Spleen (tissue), 11 donors: ENCODE measurements around the gene ZEB1. TPM values are rescaled to one million over a fixed set of nuclear protein-coding genes. Genes with fewer than 3 reads are reported as not detected.
"Not testable (repeated sequence)": the region's sequence is repeated elsewhere in the genome, so short reads cannot be mapped to it uniquely, and the experiment has no call there.

Source experiments
- DNase-seq: peaks from one replicate; pipeline ENCODE4 v3.0.0-alpha.2; 2020
- H3K27ac ChIP-seq, 8 donors: fragments of 200-600 bp; sonication (generic) in 7 of 8; 1 replicate in 4 of 8; 2 replicates in 4 of 8; pipeline versions ENCODE4 v1.5.0 to v1.8.0; 2016 to 2021; ENCODE audit warnings: inconsistent platforms in 4 of 8, mild to moderate bottlenecking in 4 of 8, moderate library complexity in 1 of 8
- H3K27me3 ChIP-seq, 7 donors: fragments of 200-600 bp; sonication (generic) in 6 of 7; replicated peaks in 1 of 7; 1 replicate in 4 of 7; 2 replicates in 3 of 7; pipeline versions ENCODE4 v1.5.0 to v1.8.0; 2016 to 2021; ENCODE audit warnings: inconsistent platforms in 3 of 7, mild to moderate bottlenecking in 1 of 7
- H3K36me3 ChIP-seq, 6 donors: fragments of 200-600 bp; sonication (generic) in 5 of 6; 1 replicate in 4 of 6; 2 replicates in 2 of 6; pipeline versions ENCODE4 v1.5.0 to v1.8.0; 2016 to 2021; ENCODE audit warnings: inconsistent platforms in 2 of 6
- H3K4me1 ChIP-seq, 6 donors: fragments of 200-600 bp; sonication (generic) in 5 of 6; 1 replicate in 3 of 6; 2 replicates in 3 of 6; pipeline versions ENCODE4 v1.5.0 to v1.8.0; 2016 to 2021; ENCODE audit warnings: inconsistent platforms in 3 of 6
- H3K4me3 ChIP-seq, 8 donors: fragments of 200-600 bp; sonication (generic) in 7 of 8; 1 replicate in 4 of 8; 2 replicates in 4 of 8; pipeline versions ENCODE4 v1.5.0 to v1.8.0; 2016 to 2021; ENCODE audit warnings: inconsistent platforms in 4 of 8, mild to moderate bottlenecking in 4 of 8, moderate library complexity in 2 of 8
- H3K9me3 ChIP-seq, 8 donors: fragments of 200-600 bp; sonication (generic) in 7 of 8; 1 replicate in 4 of 8; 2 replicates in 4 of 8; pipeline versions ENCODE4 v1.5.0 to v1.8.0; 2016 to 2021; ENCODE audit warnings: inconsistent platforms in 4 of 8
- CTCF ChIP-seq, 11 experiments: fragments of 200-600 bp in 7 of 11; fragments of 450-650 bp in 4 of 11; sonication (generic) in 4 of 11; IDR thresholded peaks in 8 of 11; conservative IDR thresholded peaks in 3 of 11; 1 replicate in 7 of 11; 2 replicates in 4 of 11; pipeline versions ENCODE4 v1.4.0 to v1.8.0; 2016 to 2021; ENCODE audit warnings: antibody characterized with exemption in 11 of 11, inconsistent platforms in 4 of 11, mild to moderate bottlenecking in 1 of 11
- POLR2A ChIP-seq, 3 donors: fragments of 450-650 bp; IDR thresholded peaks; one replicate each; pipeline ENCODE4 v1.5.1; 2017; ENCODE audit warnings: antibody characterized with exemption in 3 of 3, mild to moderate bottlenecking in 1 of 3
- POLR2AphosphoS5 ChIP-seq, 3 donors: sonication (generic); formaldehyde crosslinking; IDR thresholded peaks; one replicate each; pipeline ENCODE4 v1.5.1; 2017; ENCODE audit warnings: antibody characterized with exemption in 3 of 3
- WGBS, 5 donors: extraction: QIAGEN DNeasy Blood & Tissue Kit in 3 of 5; methylation state at CpG; one replicate each; pipeline versions ENCODE4 v1.1.5 to v1.1.7; 2013 to 2018; 5-methylcytosine and 5-hydroxymethylcytosine counted together
- intact Hi-C: fragments of 100-400 bp; cut with DNase I; formaldehyde crosslinking; loops from one replicate; pipeline ENCODE4 v1.15.0; 2023; ENCODE audit warnings: low total_unique reads
- polyA plus RNA-seq, 3 donors: library from polyadenylated mRNA; stranded (reverse); fragments of 200-250 nt; gene quantifications; one replicate each; pipeline ENCODE4 v1.2.1, GENCODE V29; 2013
- total RNA-seq, 7 donors: library from RNA; depleted of rRNA in 3 of 7; stranded (reverse); fragments of >200 nt in 3 of 7; fragmentation: NEBNext Ultra II Directional in 4 of 7; extraction: Animal tissue kit (Norgen Biotek cat#: 25700) in 4 of 7; gene quantifications; one replicate each; pipeline versions ENCODE4 v1.1.0 to v1.2.1, GENCODE V29; 2016 to 2021
- donor health status: healthy with polysubstance abuse.
- donor health status: DM: no; HTN: no; CAD: no; lungs with moderate emphysema.
- donor health status: DM: no; HTN: no; CAD: no.
- donor health status: Bipolar disorder and iron deficiency.
- donor health status: healthy.
- donor health status: DM: no; HTN: no; CAD: no.
- donor health status: DM: yes; HTN: yes; CAD: no.

The ZEB1 gene
- total and polyA plus RNA-seq, 10 donors, result 6.6 to 51.8 (median 44.6) TPM

GRCh38 chr10:31353574-31353973 is 34.6 kb downstream of the ZEB1 start:
- H3K36me3 ChIP-seq, result no peaks in the 10 kb centered on the region
- H3K9me3 ChIP-seq, result no peaks in the 10 kb centered on the region
- H3K4me3 ChIP-seq, result no peak overlapping the region
- no peak for DNase-seq
- no peaks in the 10 kb centered on the region for H3K27me3 ChIP-seq
- peaks cover 0 to 53% (median 12%) of the 10 kb centered on the region in 6 donors for H3K4me1 ChIP-seq
- no peak overlapping the region for H3K27ac ChIP-seq
- TF ChIP-seq POLR2A (IDR thresholded peaks at IDR 0.05) (no peak), CTCF (IDR thresholded peaks at IDR 0.05 in 8 of 11, conservative IDR thresholded peaks at IDR 0.05 in 3 of 11) (peak in 1 of 11 experiments; percentile 14), POLR2AphosphoS5 (IDR thresholded peaks at IDR 0.05) (no peak)
- intact Hi-C loops, result no loop called here

GRCh38 chr10:31358688-31359330 is 39.8 kb downstream of the ZEB1 start:
- H3K27me3 ChIP-seq, result no peaks in the 10 kb centered on the region
- intact Hi-C loops, result no loop called here
- TF ChIP-seq POLR2AphosphoS5 (IDR thresholded peaks at IDR 0.05) (no peak), POLR2A (IDR thresholded peaks at IDR 0.05) (no peak), CTCF (IDR thresholded peaks at IDR 0.05 in 8 of 11, conservative IDR thresholded peaks at IDR 0.05 in 3 of 11) (no peak)
- H3K36me3 ChIP-seq, result peaks cover 0 to 32% (median 5%) of the 10 kb centered on the region in 6 donors
- WGBS, 5 donors, result 70 to 89% (median 83%) methylated on average over 1 of the region's 1 CpG
- H3K27ac ChIP-seq, result no peak overlapping the region
- no peak for DNase-seq
- H3K4me3 ChIP-seq, result no peak overlapping the region
- peaks cover 0 to 33% (median 0%) of the 10 kb centered on the region in 6 donors for H3K4me1 ChIP-seq
- peaks cover 0 to 17% (median 9%) of the 10 kb centered on the region in 8 donors for H3K9me3 ChIP-seq

- no peak overlapping the region for H3K4me3 ChIP-seq
- peaks cover 0 to 26% (median 0%) of the 10 kb centered on the region in 6 donors for H3K4me1 ChIP-seq
- no peak overlapping the region for H3K27ac ChIP-seq
- H3K36me3 ChIP-seq, result peaks cover 0 to 38% (median 5%) of the 10 kb centered on the region in 6 donors
- DNase-seq, result no peak
- WGBS, 5 donors, result 80 to 90% (median 81%) methylated on average over 1 of the region's 1 CpG
- intact Hi-C loops, result no loop called here
- peaks cover 0 to 17% (median 9%) of the 10 kb centered on the region in 8 donors for H3K9me3 ChIP-seq
- no peaks in the 10 kb centered on the region for H3K27me3 ChIP-seq
- TF ChIP-seq POLR2A (IDR thresholded peaks at IDR 0.05), result no peak
- TF ChIP-seq POLR2AphosphoS5 (IDR thresholded peaks at IDR 0.05), result no peak
- no peak for TF ChIP-seq CTCF (IDR thresholded peaks at IDR 0.05 in 8 of 11, conservative IDR thresholded peaks at IDR 0.05 in 3 of 11)
Observed at GRCh38 chr10:31359979-31360378, 41.0 kb downstream of the ZEB1 start.

- H3K27me3 ChIP-seq, H3K4me3 ChIP-seq, H3K27ac ChIP-seq, DNase-seq, intact Hi-C loops: not testable (repeated sequence)
- H3K36me3 ChIP-seq, result peaks cover 0 to 38% (median 5%) of the 10 kb centered on the region in 6 donors
- peaks cover 0 to 17% (median 9%) of the 10 kb centered on the region in 8 donors for H3K9me3 ChIP-seq
- 96 to 99% (median 98%) methylated on average over 4 to 15 of the region's 15 CpGs for WGBS, 5 donors
- peaks cover 0 to 26% (median 0%) of the 10 kb centered on the region in 6 donors for H3K4me1 ChIP-seq
Observed at GRCh38 chr10:31361475-31361874, 42.5 kb downstream of the ZEB1 start.
